Stimulated activated CD4-positive, alpha-beta T cell treated with anti-CD3 and anti-CD28 coated beads, Interleukin-15, amount 100 ng/mL, for 24 hours (primary cell): ENCODE data around the gene VN1R5.

ENCODE experiments used
- DNase-seq: peaks from one replicate; pipeline ENCODE4 v3.0.0-alpha.2; 2020

VN1R5 gene

DNA sequence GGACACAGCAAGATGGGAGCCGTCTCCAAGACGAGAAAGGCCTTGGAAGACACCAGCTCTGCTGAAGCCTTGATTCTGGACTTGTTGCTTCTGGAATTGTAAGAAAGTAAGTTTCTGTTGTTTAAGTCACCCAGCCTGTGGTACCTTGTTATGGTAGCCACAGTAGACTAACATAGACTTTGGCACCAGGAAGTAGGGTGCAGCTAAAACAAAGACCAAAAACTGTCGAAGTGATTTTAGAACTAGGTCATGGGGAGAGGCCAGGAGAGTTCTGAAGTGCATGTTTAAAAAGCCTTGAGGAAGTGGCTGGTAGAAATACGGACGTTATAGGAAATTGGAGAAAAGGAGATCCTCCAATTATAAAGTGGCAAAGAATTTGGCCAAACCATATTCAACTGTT, 47.3 kb downstream of the VN1R5 start:
- DNase-seq = no peak

- no peak for DNase-seq
Measured at GRCh38 chr1:247304031-247304430, 48.2 kb downstream of the VN1R5 start.
